ENCODE measurements around the gene SKI. TPM values are rescaled to one million over a fixed set of nuclear protein-coding genes. Genes with fewer than 3 reads are reported as not detected.

SKI gene
- total RNA-seq, 6 experiments from 2014 or later: 23.7 to 84.8 (median 31.4) TPM

GRCh38 chr1:2351723-2352122 is 123.6 kb downstream of the SKI start:
- WGBS (ENCODE audit: insufficient coverage, low coverage, low lambda C conversion rate, missing lambda C conversion rate): no CpG with 5 or more reads among the region's 8 CpGs
- TF ChIP-seq CTCF (IDR thresholded peaks at IDR 0.05) (no peak), POLR2A (IDR thresholded peaks at IDR 0.05) (no peak)
- H3K4me1 ChIP-seq: no peaks in the 10 kb centered on the region
- no peak for ATAC-seq
- H3K36me3 ChIP-seq: no peaks in the 10 kb centered on the region
- H3K27ac ChIP-seq: no peak overlapping the region
- no peaks in the 10 kb centered on the region for H3K27me3 ChIP-seq
- H3K4me3 ChIP-seq: no peak overlapping the region
- no peaks in the 10 kb centered on the region for H3K9me3 ChIP-seq
- DNase-seq: peak in 1 of 3 donors; percentile 4
- intact Hi-C loops (cut with DNase I): no loop called here

- DNase-seq: peak in 2 of 3 donors; percentile 13 to 42
- no peaks in the 10 kb centered on the region for H3K27me3 ChIP-seq
- no peaks in the 10 kb centered on the region for H3K4me1 ChIP-seq
- WGBS (ENCODE audit: insufficient coverage, low coverage, low lambda C conversion rate, missing lambda C conversion rate): 95% methylated on average over 3 of the region's 11 CpGs
- no peaks in the 10 kb centered on the region for H3K36me3 ChIP-seq
- intact Hi-C loops (cut with DNase I): no loop called here
- H3K4me3 ChIP-seq: no peak overlapping the region
- H3K9me3 ChIP-seq: no peaks in the 10 kb centered on the region
- no peak for TF ChIP-seq CTCF (IDR thresholded peaks at IDR 0.05)
- TF ChIP-seq POLR2A (IDR thresholded peaks at IDR 0.05): no peak
- no peak for ATAC-seq
- no peak overlapping the region for H3K27ac ChIP-seq
Observed at GRCh38 chr1:2352341-2352896, 124.3 kb downstream of the SKI start.

GRCh38 chr1:2352897-2353550 is 124.9 kb downstream of the SKI start:
- intact Hi-C loops (cut with DNase I): no loop called here
- 80% methylated on average over 6 of the region's 21 CpGs for WGBS (ENCODE audit: insufficient coverage, low coverage, low lambda C conversion rate, missing lambda C conversion rate)
- H3K4me1 ChIP-seq: no peaks in the 10 kb centered on the region
- no peaks in the 10 kb centered on the region for H3K27me3 ChIP-seq
- no peak overlapping the region for H3K4me3 ChIP-seq
- no peaks in the 10 kb centered on the region for H3K36me3 ChIP-seq
- no peaks in the 10 kb centered on the region for H3K9me3 ChIP-seq
- DNase-seq (peak in 2 of 3 donors; percentile 17 to 45), ATAC-seq (no peak)
- no peak for TF ChIP-seq CTCF (IDR thresholded peaks at IDR 0.05)
- TF ChIP-seq POLR2A (IDR thresholded peaks at IDR 0.05): no peak
- no peak overlapping the region for H3K27ac ChIP-seq

- DNase-seq (peak in 1 of 3 donors; percentile 10), ATAC-seq (no peak)
- TF ChIP-seq CTCF (IDR thresholded peaks at IDR 0.05) (no peak), POLR2A (IDR thresholded peaks at IDR 0.05) (no peak)
- intact Hi-C loops (cut with DNase I): no loop called here
- Histone ChIP-seq H3K27ac (no peak overlapping the region), H3K9me3 (no peaks in the 10 kb centered on the region), H3K27me3 (no peaks in the 10 kb centered on the region), H3K4me3 (no peak overlapping the region), H3K36me3 (no peaks in the 10 kb centered on the region), H3K4me1 (no peaks in the 10 kb centered on the region)
- 86% methylated on average over 10 of the region's 28 CpGs for WGBS (ENCODE audit: insufficient coverage, low coverage, low lambda C conversion rate, missing lambda C conversion rate)
Observed at GRCh38 chr1:2353551-2354438, 125.7 kb downstream of the SKI start.
